ENCODE data around the gene ADGRL3.

The ADGRL3 gene

DNA sequence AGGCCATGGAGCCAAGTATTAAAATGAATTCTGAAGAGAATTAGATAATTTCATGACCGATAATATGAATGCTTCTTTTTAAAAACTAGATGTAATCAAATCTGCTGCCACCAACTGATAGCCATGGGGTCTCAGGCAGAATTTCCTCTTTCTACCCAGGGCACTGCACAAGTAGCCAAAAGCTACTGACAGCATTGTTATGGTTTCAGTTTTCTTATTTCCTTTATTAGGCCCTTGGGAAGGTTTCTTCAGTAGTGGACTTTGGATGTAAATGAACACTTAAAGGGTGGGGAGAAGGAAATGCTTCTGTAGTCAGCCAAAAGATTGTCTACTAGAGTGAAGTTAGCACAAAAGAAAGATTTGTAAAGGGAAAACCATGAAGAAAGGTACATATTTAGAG is 686.0 kb downstream of the ADGRL3 start:
- no peak for TF ChIP-seq ZC3H10 (CRISPR knock-in tag; IDR thresholded peaks at IDR 0.05)
- TF ChIP-seq TCF4 (CRISPR knock-in tag; IDR thresholded peaks at IDR 0.05; ENCODE audit: borderline replicate concordance): no peak
- TF ChIP-seq, protein P1, sequence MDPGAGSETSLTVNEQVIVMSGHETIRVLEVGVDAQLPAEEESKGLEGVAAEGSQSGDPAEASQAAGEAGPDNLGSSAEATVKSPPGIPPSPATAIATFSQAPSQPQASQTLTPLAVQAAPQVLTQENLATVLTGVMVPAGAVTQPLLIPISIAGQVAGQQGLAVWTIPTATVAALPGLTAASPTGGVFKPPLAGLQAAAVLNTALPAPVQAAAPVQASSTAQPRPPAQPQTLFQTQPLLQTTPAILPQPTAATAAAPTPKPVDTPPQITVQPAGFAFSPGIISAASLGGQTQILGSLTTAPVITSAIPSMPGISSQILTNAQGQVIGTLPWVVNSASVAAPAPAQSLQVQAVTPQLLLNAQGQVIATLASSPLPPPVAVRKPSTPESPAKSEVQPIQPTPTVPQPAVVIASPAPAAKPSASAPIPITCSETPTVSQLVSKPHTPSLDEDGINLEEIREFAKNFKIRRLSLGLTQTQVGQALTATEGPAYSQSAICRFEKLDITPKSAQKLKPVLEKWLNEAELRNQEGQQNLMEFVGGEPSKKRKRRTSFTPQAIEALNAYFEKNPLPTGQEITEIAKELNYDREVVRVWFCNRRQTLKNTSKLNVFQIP (CRISPR knock-in tag; IDR thresholded peaks at IDR 0.05; ENCODE audit: borderline replicate concordance, low read depth): no peak
- no peak for TF ChIP-seq OSR1 (CRISPR knock-in tag; IDR thresholded peaks at IDR 0.05)
- no peak for TF ChIP-seq ARNTL (CRISPR knock-in tag; IDR thresholded peaks at IDR 0.05; ENCODE audit: borderline replicate concordance, low read depth)
- no peak for TF ChIP-seq SNAI2 (CRISPR knock-in tag; IDR thresholded peaks at IDR 0.05)
- TF ChIP-seq ZFP30 (CRISPR knock-in tag; IDR thresholded peaks at IDR 0.05): no peak
- TF ChIP-seq, protein P2, sequence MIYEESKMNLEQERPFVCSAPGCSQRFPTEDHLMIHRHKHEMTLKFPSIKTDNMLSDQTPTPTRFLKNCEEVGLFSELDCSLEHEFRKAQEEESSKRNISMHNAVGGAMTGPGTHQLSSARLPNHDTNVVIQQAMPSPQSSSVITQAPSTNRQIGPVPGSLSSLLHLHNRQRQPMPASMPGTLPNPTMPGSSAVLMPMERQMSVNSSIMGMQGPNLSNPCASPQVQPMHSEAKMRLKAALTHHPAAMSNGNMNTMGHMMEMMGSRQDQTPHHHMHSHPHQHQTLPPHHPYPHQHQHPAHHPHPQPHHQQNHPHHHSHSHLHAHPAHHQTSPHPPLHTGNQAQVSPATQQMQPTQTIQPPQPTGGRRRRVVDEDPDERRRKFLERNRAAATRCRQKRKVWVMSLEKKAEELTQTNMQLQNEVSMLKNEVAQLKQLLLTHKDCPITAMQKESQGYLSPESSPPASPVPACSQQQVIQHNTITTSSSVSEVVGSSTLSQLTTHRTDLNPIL (CRISPR knock-in tag; IDR thresholded peaks at IDR 0.05; ENCODE audit: low read depth): no peak
- TF ChIP-seq CSDC2 (CRISPR knock-in tag; IDR thresholded peaks at IDR 0.05): no peak
- no peak for TF ChIP-seq TOX (CRISPR knock-in tag; IDR thresholded peaks at IDR 0.05; ENCODE audit: borderline replicate concordance)
- TF ChIP-seq ZNF565 (CRISPR knock-in tag; conservative IDR thresholded peaks at IDR 0.05; ENCODE audit: low read depth): no peak
- no peak for TF ChIP-seq GLIS3 (CRISPR knock-in tag; IDR thresholded peaks at IDR 0.05)
- no peak for TF ChIP-seq ESRRG (CRISPR knock-in tag; IDR thresholded peaks at IDR 0.05)
- no peak for ATAC-seq

DNA sequence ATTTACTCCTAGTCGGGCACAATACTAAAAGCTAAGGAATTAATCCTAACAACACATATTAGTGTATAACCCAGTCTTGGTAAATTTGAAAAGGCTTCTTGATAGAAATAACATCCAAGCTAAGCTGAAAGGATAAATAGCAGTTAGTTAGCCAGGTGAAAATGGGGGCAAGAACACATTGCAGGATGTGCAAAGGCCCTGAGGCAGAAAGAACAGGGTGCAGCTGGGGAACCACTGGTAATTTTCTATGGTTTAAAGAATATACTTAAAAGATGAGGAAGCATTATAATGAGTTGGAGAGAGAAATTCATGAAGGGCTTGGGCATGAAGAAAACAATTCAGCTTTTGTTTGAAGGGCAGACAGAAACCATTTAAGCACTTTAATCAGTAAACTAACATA is 689.0 kb downstream of the ADGRL3 start:
- TF ChIP-seq ZC3H10 (CRISPR knock-in tag; IDR thresholded peaks at IDR 0.05) (no peak), ISL1 (CRISPR knock-in tag; IDR thresholded peaks at IDR 0.05) (no peak), CSDC2 (CRISPR knock-in tag; IDR thresholded peaks at IDR 0.05) (no peak), ZFP3 (CRISPR knock-in tag; IDR thresholded peaks at IDR 0.05) (no peak), ZFP30 (CRISPR knock-in tag; IDR thresholded peaks at IDR 0.05) (no peak), ZNF565 (CRISPR knock-in tag; conservative IDR thresholded peaks at IDR 0.05; ENCODE audit: low read depth) (no peak), OSR1 (CRISPR knock-in tag; IDR thresholded peaks at IDR 0.05) (no peak), PPARA (CRISPR knock-in tag; IDR thresholded peaks at IDR 0.05; ENCODE audit: borderline replicate concordance) (no peak), ZNF70 (CRISPR knock-in tag; IDR thresholded peaks at IDR 0.05) (no peak), BACH2 (CRISPR knock-in tag; IDR thresholded peaks at IDR 0.05; ENCODE audit: borderline replicate concordance) (no peak), RARB (CRISPR knock-in tag; IDR thresholded peaks at IDR 0.05) (no peak), ESRRG (CRISPR knock-in tag; IDR thresholded peaks at IDR 0.05) (no peak), ARNTL (CRISPR knock-in tag; IDR thresholded peaks at IDR 0.05; ENCODE audit: borderline replicate concordance, low read depth) (no peak), SNAI2 (CRISPR knock-in tag; IDR thresholded peaks at IDR 0.05) (no peak), GLIS3 (CRISPR knock-in tag; IDR thresholded peaks at IDR 0.05) (no peak), TOX (CRISPR knock-in tag; IDR thresholded peaks at IDR 0.05; ENCODE audit: borderline replicate concordance) (no peak)
- TF ChIP-seq, protein P2 (CRISPR knock-in tag; IDR thresholded peaks at IDR 0.05; ENCODE audit: low read depth): no peak
- TF ChIP-seq, protein P1 (CRISPR knock-in tag; IDR thresholded peaks at IDR 0.05; ENCODE audit: borderline replicate concordance, low read depth): no peak
- TF ChIP-seq, protein P3, sequence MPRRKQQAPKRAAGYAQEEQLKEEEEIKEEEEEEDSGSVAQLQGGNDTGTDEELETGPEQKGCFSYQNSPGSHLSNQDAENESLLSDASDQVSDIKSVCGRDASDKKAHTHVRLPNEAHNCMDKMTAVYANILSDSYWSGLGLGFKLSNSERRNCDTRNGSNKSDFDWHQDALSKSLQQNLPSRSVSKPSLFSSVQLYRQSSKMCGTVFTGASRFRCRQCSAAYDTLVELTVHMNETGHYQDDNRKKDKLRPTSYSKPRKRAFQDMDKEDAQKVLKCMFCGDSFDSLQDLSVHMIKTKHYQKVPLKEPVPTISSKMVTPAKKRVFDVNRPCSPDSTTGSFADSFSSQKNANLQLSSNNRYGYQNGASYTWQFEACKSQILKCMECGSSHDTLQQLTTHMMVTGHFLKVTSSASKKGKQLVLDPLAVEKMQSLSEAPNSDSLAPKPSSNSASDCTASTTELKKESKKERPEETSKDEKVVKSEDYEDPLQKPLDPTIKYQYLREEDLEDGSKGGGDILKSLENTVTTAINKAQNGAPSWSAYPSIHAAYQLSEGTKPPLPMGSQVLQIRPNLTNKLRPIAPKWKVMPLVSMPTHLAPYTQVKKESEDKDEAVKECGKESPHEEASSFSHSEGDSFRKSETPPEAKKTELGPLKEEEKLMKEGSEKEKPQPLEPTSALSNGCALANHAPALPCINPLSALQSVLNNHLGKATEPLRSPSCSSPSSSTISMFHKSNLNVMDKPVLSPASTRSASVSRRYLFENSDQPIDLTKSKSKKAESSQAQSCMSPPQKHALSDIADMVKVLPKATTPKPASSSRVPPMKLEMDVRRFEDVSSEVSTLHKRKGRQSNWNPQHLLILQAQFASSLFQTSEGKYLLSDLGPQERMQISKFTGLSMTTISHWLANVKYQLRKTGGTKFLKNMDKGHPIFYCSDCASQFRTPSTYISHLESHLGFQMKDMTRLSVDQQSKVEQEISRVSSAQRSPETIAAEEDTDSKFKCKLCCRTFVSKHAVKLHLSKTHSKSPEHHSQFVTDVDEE (CRISPR knock-in tag; IDR thresholded peaks at IDR 0.05): no peak
- TF ChIP-seq, protein P4, sequence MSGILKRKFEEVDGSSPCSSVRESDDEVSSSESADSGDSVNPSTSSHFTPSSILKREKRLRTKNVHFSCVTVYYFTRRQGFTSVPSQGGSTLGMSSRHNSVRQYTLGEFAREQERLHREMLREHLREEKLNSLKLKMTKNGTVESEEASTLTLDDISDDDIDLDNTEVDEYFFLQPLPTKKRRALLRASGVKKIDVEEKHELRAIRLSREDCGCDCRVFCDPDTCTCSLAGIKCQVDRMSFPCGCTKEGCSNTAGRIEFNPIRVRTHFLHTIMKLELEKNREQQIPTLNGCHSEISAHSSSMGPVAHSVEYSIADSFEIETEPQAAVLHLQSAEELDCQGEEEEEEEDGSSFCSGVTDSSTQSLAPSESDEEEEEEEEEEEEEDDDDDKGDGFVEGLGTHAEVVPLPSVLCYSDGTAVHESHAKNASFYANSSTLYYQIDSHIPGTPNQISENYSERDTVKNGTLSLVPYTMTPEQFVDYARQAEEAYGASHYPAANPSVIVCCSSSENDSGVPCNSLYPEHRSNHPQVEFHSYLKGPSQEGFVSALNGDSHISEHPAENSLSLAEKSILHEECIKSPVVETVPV (CRISPR knock-in tag; IDR thresholded peaks at IDR 0.05): no peak
- no peak for ATAC-seq
